Right cardiac atrium (tissue), 5 donors: ENCODE data around the gene C1orf122. TPM values are rescaled to one million over a fixed set of nuclear protein-coding genes. Genes with fewer than 3 reads are reported as not detected.

Experiments used
- ATAC-seq, 2 donors: fragments of 200-7000 bp; cut with Tn5 transposase; one replicate each; pipeline versions ENCODE4 v1.8.0 to v1.9.1; 2020; ENCODE audit warnings: moderate library complexity in 2 of 2, mild to moderate bottlenecking in 1 of 2
- DNase-seq, 3 donors: peaks; one replicate each; pipeline ENCODE4 v3.0.0-alpha.2; 2020
- H3K27ac ChIP-seq: one replicate; pipeline ENCODE4 v1.5.1; 2013; ENCODE audit warnings: mild to moderate bottlenecking, low read length, control low read depth, moderate library complexity
- H3K27me3 ChIP-seq: one replicate; pipeline ENCODE4 v1.6.1; 2013; ENCODE audit not compliant: control insufficient read depth, insufficient read depth
- H3K4me1 ChIP-seq: one replicate; pipeline ENCODE4 v1.6.1; 2013; ENCODE audit warnings: low read length; ENCODE audit not compliant: control insufficient read depth, insufficient read depth
- H3K4me3 ChIP-seq: one replicate; pipeline ENCODE4 v1.5.1; 2013; ENCODE audit warnings: low read length, control low read depth
- H3K9me3 ChIP-seq: one replicate; pipeline ENCODE4 v1.6.1; 2013; ENCODE audit warnings: low read length; ENCODE audit not compliant: control insufficient read depth
- WGBS: extraction: QIAGEN DNeasy Blood & Tissue Kit; methylation state at CpG from one replicate; pipeline ENCODE4 v1.1.7; 2013; 5-methylcytosine and 5-hydroxymethylcytosine counted together
- intact Hi-C, 4 donors: fragments of 100-400 bp; cut with DNase I; formaldehyde crosslinking; loops; one replicate each; pipeline versions ENCODE4 v1.11.0 to v1.14.0; 2022 to 2023
- polyA plus RNA-seq: library from polyadenylated mRNA; stranded (reverse); fragments of 200-250 nt; gene quantifications from one replicate; pipeline ENCODE4 v1.2.3, GENCODE V29; 2013
- total RNA-seq, 4 donors: library from RNA; stranded (reverse); fragmentation: NEBNext Ultra II Directional; extraction: Animal tissue kit (Norgen Biotek cat#: 25700); gene quantifications; one replicate each; pipeline ENCODE4 v1.2.1, GENCODE V29; 2021
- donor health status: healthy with polysubstance abuse.
- donor health status: DM: no; HTN: yes; CAD: no.
- donor health status: DM: no; HTN: no; CAD: no.
- donor health status: DM: no; HTN: yes; CAD: no; lungs with severe emphysema.
- donor health status: DM: yes; HTN: yes; CAD: no.

Gene C1orf122
- total and polyA plus RNA-seq, 5 donors = 45.5 to 84.0 (median 57.3) TPM

DNA sequence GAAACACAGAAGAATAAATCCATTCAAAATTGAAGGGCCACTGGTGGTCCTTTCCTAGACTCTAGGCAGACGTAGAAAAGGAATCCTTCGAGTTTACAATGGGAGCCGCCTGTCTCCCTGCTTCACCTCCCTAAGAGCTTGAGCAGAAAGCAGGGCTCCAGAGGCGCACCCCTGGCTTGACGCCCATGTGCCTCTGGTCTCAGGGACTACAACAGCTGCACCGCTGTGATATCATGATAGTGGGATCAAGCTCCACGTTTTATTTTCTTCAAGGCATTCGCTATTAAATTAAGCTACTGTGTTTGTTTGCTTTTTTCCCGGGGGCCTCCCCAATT is 403 bp upstream of the C1orf122 start:
- 13% methylated on average over 9 of the region's 9 CpGs for WGBS
- Histone ChIP-seq H3K27ac (peak overlapping the region; percentile 8), H3K4me1 (peaks cover 8% of the 10 kb centered on the region), H3K4me3 (peak overlapping the region; percentile 88), H3K27me3 (no peaks in the 10 kb centered on the region), H3K9me3 (no peaks in the 10 kb centered on the region)
- DNase-seq (peak in 1 of 3 donors; percentile 60), ATAC-seq (no peak)
- intact Hi-C loops = no loop called here

DNA sequence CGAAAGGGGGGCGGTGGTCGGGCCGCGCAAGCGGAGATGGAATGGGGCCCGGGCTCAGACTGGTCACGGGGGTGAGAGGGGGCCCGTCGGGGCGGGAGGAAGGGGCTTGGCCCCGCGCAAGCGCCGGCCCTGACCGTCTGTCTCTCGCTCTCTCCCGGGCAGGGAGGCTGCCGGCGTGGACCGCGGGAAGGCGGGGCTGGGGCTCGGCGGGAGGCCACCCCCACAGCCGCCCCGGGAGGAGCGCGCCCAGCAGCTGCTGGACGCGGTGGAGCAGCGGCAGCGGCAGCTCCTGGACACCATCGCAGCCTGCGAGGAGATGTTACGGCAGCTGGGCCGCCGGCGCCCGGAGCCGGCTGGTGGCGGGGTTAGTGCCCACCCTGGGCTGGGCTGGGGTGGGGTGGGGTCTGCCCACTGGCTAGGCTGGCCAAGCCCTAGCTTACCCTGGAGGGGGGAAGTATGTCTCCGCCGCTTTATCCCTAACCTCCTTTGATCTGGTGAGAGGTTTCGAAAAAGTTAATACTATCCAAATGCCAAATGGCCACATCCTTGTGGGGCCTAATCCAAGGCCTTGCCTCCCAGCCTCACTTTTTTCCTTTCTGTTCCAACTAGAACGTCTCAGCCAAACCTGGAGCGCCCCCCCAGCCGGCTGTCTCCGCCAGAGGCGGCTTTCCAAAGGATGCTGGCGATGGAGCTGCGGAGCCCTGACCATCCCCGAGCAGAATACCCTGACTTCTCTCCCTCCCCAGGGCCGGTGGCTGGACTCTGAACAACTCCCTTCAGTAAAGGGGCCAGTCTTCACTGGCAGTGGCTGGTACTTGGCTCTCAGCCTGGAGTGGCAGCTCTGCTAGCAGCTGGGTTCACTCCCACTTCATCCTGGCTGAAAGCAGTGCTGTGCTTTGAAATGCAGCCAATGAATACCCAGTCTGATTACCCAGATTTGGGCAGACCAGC is 1.1 kb downstream of the C1orf122 start:
- ATAC-seq (peak; percentile 90 to 93), DNase-seq (peak; percentile 80 to 90 (median 88))
- peaks cover 8% of the 10 kb centered on the region for H3K4me1 ChIP-seq
- no peaks in the 10 kb centered on the region for H3K9me3 ChIP-seq
- 1% methylated on average over 54 of the region's 54 CpGs for WGBS
- peak overlapping the region; percentile 88 for H3K4me3 ChIP-seq
- intact Hi-C loops = no loop called here
- H3K27me3 ChIP-seq = no peaks in the 10 kb centered on the region
- H3K27ac ChIP-seq = peak overlapping the region; percentile 87

DNA sequence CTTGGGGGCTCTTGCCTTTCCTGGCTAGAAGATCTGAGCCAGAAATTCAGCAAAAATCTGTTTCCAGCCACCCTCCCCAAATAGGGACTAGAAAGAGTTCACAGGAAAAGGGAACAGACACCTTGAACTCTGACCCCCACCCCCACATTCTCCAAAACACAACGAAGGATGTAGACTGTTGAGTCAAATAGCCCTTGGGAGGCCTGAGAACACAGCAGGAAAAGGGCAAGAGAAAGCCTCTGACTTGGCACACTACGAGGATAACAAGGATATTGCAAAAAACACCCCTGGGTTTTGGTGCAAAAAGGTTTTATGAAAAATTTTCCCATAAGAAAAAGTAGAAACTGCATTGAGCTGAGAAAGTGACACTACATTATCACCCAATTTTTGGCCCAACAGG is 2.4 kb downstream of the C1orf122 start:
- whole genome bisulfite sequencing = 35% methylated on average over 2 of the region's 2 CpGs
- no peak for ATAC-seq
- intact Hi-C loops = loop anchor here in 1 of 4 donors (5.0 kb wide), 1 partner anchor 47 kb away; the partner anchor contains the start of gene MTF1

DNA sequence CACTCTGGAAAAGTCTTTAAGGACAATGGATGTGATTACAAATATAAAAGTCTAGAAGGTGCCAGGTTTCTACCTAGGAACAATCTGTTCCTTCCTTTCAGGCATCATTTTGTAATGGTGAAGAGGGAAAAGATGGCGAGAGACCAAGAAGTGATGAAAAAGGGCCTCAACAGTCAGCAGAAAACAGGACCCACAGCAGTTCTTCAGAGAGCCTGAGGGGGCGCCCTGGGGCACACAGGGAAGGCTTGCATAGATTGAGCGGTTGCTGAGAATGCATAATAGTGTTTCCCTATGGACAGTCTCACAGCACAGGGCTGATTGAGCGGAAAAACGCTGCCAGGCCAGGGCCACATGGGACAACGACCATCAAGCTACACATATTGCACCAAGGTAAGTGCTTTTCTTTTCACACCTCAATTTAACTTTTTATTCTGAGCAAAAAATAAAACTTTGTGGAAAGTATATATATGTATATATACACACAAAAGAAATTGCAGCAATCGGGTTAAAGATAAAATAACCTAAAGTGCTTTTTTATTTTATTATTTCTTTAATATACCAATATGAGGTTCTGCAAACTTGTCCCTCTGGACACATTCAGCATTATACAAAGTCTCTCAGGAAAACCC is 3.6 kb downstream of the C1orf122 start:
- Histone ChIP-seq H3K27ac (no peak overlapping the region), H3K27me3 (no peaks in the 10 kb centered on the region), H3K4me3 (no peak overlapping the region), H3K9me3 (no peaks in the 10 kb centered on the region), H3K4me1 (peaks cover 8% of the 10 kb centered on the region)
- ATAC-seq (no peak), DNase-seq (peak; percentile 58 to 79 (median 73))
- WGBS = 29% methylated on average over 7 of the region's 7 CpGs
- intact Hi-C loops = loop anchor here in 1 of 4 donors (5.0 kb wide), 1 partner anchor 46 kb away; the partner anchor contains the start of gene MTF1

More for the DNA sequence above, 2.4 kb downstream of the C1orf122 start:
- H3K4me3 ChIP-seq = no peak overlapping the region
- no peaks in the 10 kb centered on the region for H3K27me3 ChIP-seq
- H3K27ac ChIP-seq = no peak overlapping the region
- peaks cover 8% of the 10 kb centered on the region for H3K4me1 ChIP-seq
- H3K9me3 ChIP-seq = no peaks in the 10 kb centered on the region
- DNase-seq = no peak

GRCh38 chr1:37813529-37814145 is 6.0 kb downstream of the C1orf122 start:
- no peaks in the 10 kb centered on the region for H3K9me3 ChIP-seq
- WGBS = 78% methylated on average over 2 of the region's 2 CpGs
- intact Hi-C loops = loop anchor here in 1 of 4 donors (5.0 kb wide), 1 partner anchor 44 kb away; the partner anchor contains the start of gene MTF1
- DNase-seq = no peak
- H3K27me3 ChIP-seq = no peaks in the 10 kb centered on the region
- no peak overlapping the region for H3K4me3 ChIP-seq
- H3K4me1 ChIP-seq = peaks cover 5% of the 10 kb centered on the region
- no peak overlapping the region for H3K27ac ChIP-seq
- ATAC-seq = no peak

- Histone ChIP-seq H3K27ac (no peak overlapping the region), H3K27me3 (no peaks in the 10 kb centered on the region), H3K9me3 (no peaks in the 10 kb centered on the region), H3K4me3 (no peak overlapping the region), H3K4me1 (peaks cover 1% of the 10 kb centered on the region)
- intact Hi-C loops = loop anchor here in 1 of 4 donors (5.0 kb wide), 1 partner anchor 43 kb away; the partner anchor contains the start of gene MTF1
- 75% methylated on average over 7 of the region's 7 CpGs for WGBS
- DNase-seq (peak in 1 of 3 donors; percentile 53), ATAC-seq (peak in 1 of 2 donors; percentile 39)
These were observed 6.7 kb downstream of the C1orf122 start for GRCh38 chr1:37814252-37814651.

- Histone ChIP-seq H3K4me1 (no peaks in the 10 kb centered on the region), H3K4me3 (no peak overlapping the region), H3K27ac (no peak overlapping the region), H3K27me3 (no peaks in the 10 kb centered on the region), H3K9me3 (no peaks in the 10 kb centered on the region)
- intact Hi-C loops = no loop called here
- WGBS = 32% methylated on average over 2 of the region's 2 CpGs
- DNase-seq = peak in 2 of 3 donors; percentile 56 to 83
- ATAC-seq = no peak
These were observed 9.9 kb downstream of the C1orf122 start for GRCh38 chr1:37817481-37817880.

DNA sequence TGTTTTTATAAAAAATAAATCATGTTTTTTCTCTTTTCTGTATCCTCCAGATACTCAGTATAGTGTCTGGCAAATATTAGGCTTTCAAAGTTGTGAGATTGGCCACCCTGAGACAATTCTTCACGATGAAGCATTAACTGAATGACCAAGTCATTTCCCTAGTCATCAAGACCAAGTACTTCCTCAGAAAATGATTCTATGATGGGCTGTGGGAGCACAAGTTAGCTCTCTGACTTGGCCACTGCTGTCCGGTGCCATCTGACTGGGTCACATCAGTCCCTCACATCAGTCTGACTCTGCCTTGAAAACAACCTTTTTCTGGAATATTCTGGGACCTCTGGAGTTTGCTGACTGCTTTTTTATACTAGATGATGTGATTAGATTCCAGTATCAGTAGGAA is 13.9 kb downstream of the C1orf122 start:
- no peak for ATAC-seq
- no peaks in the 10 kb centered on the region for H3K4me1 ChIP-seq
- intact Hi-C loops = no loop called here
- 91% methylated on average over 2 of the region's 2 CpGs for WGBS
- H3K27ac ChIP-seq = no peak overlapping the region
- H3K27me3 ChIP-seq = no peaks in the 10 kb centered on the region
- H3K4me3 ChIP-seq = no peak overlapping the region
- DNase-seq = no peak
- no peaks in the 10 kb centered on the region for H3K9me3 ChIP-seq

DNA sequence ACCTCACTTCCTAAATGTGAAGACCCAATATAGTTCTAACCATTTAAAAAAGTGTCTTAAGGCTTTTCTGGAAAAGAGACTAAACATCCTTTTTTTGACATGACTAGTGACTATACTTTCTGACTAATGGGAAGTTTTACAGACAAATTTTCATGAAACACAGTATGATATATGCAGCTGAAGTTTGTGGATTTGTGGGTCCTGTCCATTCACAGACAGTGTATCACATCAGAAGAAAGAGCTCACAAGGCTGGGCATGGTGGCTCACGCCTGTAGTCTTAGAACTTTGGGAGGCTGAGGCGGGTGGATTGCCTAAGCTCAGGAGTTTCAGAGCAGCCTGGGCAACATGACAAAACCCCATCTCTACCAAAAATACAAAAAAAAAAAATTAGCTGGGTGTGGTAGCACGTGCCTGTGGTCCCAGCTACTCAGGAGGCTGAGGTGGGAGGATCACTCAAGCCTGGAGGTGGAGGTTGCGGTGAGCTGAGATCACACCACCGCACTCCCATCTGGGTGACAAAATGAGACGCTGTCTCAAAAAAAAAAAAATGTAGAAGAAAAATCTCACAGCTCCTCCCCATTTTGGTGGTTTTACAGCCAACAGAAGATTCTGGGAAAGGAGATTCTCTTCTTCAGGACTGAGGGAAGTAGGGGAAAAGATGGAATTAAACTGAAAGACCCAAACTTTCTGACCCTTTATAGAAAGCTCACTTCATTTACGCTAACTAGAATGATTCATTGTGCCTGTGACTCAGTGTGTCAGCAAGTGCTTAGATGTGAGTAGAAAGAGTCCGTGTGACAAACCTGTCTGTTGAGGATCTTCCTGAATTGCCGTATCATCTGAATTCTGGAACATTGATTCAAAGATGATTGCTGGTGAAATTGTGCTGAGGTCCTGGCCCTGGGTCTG is 15.6 kb downstream of the C1orf122 start:
- H3K27ac ChIP-seq = no peak overlapping the region
- no peak for DNase-seq
- intact Hi-C loops = no loop called here
- no peaks in the 10 kb centered on the region for H3K4me1 ChIP-seq
- WGBS = 95% methylated on average over 9 of the region's 9 CpGs
- no peaks in the 10 kb centered on the region for H3K9me3 ChIP-seq
- H3K4me3 ChIP-seq = no peak overlapping the region
- no peaks in the 10 kb centered on the region for H3K27me3 ChIP-seq
- no peak for ATAC-seq

GRCh38 chr1:37824001-37824400 is 16.4 kb downstream of the C1orf122 start:
- Histone ChIP-seq H3K27me3 (no peaks in the 10 kb centered on the region), H3K4me3 (no peak overlapping the region)

More at GRCh38 chr1:37824001-37824400, 16.4 kb downstream of the C1orf122 start:
- ATAC-seq = no peak
- WGBS = 97% methylated on average over 2 of the region's 2 CpGs
- intact Hi-C loops = no loop called here
- no peaks in the 10 kb centered on the region for H3K9me3 ChIP-seq
- H3K4me1 ChIP-seq = no peaks in the 10 kb centered on the region
- DNase-seq = no peak
- H3K27ac ChIP-seq = no peak overlapping the region
